ENCODE measurements around the gene TAGLN. TPM values are rescaled to one million over a fixed set of nuclear protein-coding genes. Genes with fewer than 3 reads are reported as not detected.

TAGLN gene
- total and polyA plus RNA-seq, 8 donors: 575 to 3,801 (median 2,089) TPM

- WGBS, 5 donors: 1 to 3% (median 1%) methylated on average over 30 to 51 of the region's 51 CpGs
- DNase-seq: peak; percentile 96 to 99
- Histone ChIP-seq H3K4me1 (peaks cover 49 to 79% (median 72%) of the 10 kb centered on the region in 4 donors), H3K4me3 (peak within 1 kb of the TSS; percentile 75 to 93 (median 86)), H3K27ac (peak within 1 kb of the TSS; percentile 96 to 99 (median 98)), H3K9me3 (no peaks in the 10 kb centered on the region), H3K36me3 (peaks cover 13 to 20% (median 18%) of the 10 kb centered on the region in 4 donors), H3K27me3 (no peaks in the 10 kb centered on the region)
- TF ChIP-seq POLR2AphosphoS5 (IDR thresholded peaks at IDR 0.05) (peak; percentile 98 to 99 (median 98)), EP300 (IDR thresholded peaks at IDR 0.05) (no peak), POLR2A (IDR thresholded peaks at IDR 0.05) (peak in 2 of 4 donors; percentile 90), CTCF (IDR thresholded peaks at IDR 0.05) (no peak)
- intact Hi-C loops (cut with DNase I; ENCODE audit: low total_unique reads): no loop called here
These were observed 20.7 kb upstream of the TAGLN start, which contains the start of gene SIDT2 for GRCh38 chr11:117178210-117179034. Gene SIDT2, plus strand, starts transcription at chr11:117178743. Its CDS starts 521 bp downstream, at chr11:117179264.

DNA sequence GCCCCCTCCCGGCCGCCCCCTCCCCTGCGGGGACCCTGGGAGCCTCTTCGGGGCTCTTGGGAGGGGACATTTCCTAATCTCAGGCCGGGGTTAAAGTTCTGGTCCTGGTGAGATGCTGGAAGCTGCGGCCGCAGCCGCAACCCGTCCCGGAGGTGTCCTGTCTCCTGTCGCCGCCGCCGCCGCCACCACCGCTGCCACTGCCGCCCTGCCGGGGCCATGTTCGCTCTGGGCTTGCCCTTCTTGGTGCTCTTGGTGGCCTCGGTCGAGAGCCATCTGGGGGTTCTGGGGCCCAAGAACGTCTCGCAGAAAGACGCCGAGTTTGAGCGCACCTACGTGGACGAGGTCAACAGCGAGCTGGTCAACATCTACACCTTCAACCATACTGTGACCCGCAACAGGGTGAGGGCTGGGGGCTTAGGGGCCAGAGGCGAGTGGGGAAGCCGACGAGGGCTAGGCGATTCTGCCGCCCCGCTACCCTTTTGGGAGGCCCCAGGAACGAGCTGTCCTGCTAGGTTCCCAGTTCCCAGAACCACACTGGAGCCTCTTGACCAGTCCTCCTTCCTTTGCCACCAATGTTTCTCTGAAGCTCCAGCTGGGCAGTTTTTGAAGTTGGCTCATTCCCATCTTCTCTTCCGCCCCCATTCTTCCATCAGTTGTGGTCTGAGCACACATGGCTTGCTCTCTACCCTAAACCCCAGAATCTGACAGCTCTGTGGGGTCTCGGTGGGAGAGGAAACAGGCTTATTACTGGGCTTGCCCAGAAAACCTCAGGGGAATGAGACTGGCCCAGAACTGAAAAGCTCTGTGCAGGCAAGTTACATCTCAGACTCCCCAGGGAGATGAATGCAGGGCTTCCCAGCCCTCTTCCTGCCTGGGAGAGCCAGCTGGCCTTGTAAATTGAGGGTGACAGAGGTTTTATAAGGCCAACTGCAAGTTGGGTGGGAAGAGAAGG, 19.8 kb upstream of the TAGLN start:
- Histone ChIP-seq H3K4me1 (peaks cover 59 to 85% (median 76%) of the 10 kb centered on the region in 4 donors), H3K36me3 (peaks cover 13 to 27% (median 26%) of the 10 kb centered on the region in 4 donors), H3K9me3 (no peaks in the 10 kb centered on the region), H3K27me3 (no peaks in the 10 kb centered on the region), H3K27ac (peak overlapping the region; percentile 96 to 99 (median 98)), H3K4me3 (peak overlapping the region; percentile 75 to 93 (median 86))
- DNase-seq: peak; percentile 51 to 73
- intact Hi-C loops (cut with DNase I; ENCODE audit: low total_unique reads): no loop called here
- no peak for TF ChIP-seq EP300 (IDR thresholded peaks at IDR 0.05)
- TF ChIP-seq POLR2A (IDR thresholded peaks at IDR 0.05): no peak
- TF ChIP-seq CTCF (IDR thresholded peaks at IDR 0.05): no peak
- TF ChIP-seq POLR2AphosphoS5 (IDR thresholded peaks at IDR 0.05): no peak
- WGBS, 5 donors: 0 to 3% (median 1%) methylated on average over 26 to 39 of the region's 39 CpGs

GRCh38 chr11:117180020-117180419, 19.1 kb upstream of the TAGLN start:
- no peaks in the 10 kb centered on the region for H3K9me3 ChIP-seq
- H3K27me3 ChIP-seq: no peaks in the 10 kb centered on the region
- H3K27ac ChIP-seq: peak overlapping the region; percentile 96 to 99 (median 98)
- peaks cover 13 to 32% (median 28%) of the 10 kb centered on the region in 4 donors for H3K36me3 ChIP-seq
- no peak for TF ChIP-seq POLR2AphosphoS5 (IDR thresholded peaks at IDR 0.05)
- TF ChIP-seq CTCF (IDR thresholded peaks at IDR 0.05): no peak
- TF ChIP-seq EP300 (IDR thresholded peaks at IDR 0.05): no peak
- no peak for TF ChIP-seq POLR2A (IDR thresholded peaks at IDR 0.05)
- H3K4me3 ChIP-seq: peak overlapping the region; percentile 75 to 93 (median 86)
- peaks cover 63 to 85% (median 82%) of the 10 kb centered on the region in 4 donors for H3K4me1 ChIP-seq
- WGBS, 5 donors: 11 to 22% (median 13%) methylated on average over 4 of the region's 4 CpGs
- intact Hi-C loops (cut with DNase I; ENCODE audit: low total_unique reads): no loop called here
- peak; percentile 24 to 51 for DNase-seq
